ENCODE data around the gene SMPD3.

SMPD3 gene

GRCh38 chr16:68479271-68479670, 31.0 kb upstream of the SMPD3 start:
- TF ChIP-seq FOXP2 (optimal IDR thresholded peaks at IDR 0.05; ENCODE audit: borderline replicate concordance, extremely low read depth, extremely low read length, insufficient read depth): no peak
- TF ChIP-seq, protein P1, sequence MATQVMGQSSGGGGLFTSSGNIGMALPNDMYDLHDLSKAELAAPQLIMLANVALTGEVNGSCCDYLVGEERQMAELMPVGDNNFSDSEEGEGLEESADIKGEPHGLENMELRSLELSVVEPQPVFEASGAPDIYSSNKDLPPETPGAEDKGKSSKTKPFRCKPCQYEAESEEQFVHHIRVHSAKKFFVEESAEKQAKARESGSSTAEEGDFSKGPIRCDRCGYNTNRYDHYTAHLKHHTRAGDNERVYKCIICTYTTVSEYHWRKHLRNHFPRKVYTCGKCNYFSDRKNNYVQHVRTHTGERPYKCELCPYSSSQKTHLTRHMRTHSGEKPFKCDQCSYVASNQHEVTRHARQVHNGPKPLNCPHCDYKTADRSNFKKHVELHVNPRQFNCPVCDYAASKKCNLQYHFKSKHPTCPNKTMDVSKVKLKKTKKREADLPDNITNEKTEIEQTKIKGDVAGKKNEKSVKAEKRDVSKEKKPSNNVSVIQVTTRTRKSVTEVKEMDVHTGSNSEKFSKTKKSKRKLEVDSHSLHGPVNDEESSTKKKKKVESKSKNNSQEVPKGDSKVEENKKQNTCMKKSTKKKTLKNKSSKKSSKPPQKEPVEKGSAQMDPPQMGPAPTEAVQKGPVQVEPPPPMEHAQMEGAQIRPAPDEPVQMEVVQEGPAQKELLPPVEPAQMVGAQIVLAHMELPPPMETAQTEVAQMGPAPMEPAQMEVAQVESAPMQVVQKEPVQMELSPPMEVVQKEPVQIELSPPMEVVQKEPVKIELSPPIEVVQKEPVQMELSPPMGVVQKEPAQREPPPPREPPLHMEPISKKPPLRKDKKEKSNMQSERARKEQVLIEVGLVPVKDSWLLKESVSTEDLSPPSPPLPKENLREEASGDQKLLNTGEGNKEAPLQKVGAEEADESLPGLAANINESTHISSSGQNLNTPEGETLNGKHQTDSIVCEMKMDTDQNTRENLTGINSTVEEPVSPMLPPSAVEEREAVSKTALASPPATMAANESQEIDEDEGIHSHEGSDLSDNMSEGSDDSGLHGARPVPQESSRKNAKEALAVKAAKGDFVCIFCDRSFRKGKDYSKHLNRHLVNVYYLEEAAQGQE (IDR thresholded peaks at IDR 0.05; ENCODE audit: insufficient read depth in 1 of 2, low read depth in 2 of 2, low read length in 2 of 2): no peak
- TF ChIP-seq POLR2AphosphoS5 (IDR thresholded peaks at IDR 0.05; ENCODE audit: low read depth, low read length): no peak

DNA sequence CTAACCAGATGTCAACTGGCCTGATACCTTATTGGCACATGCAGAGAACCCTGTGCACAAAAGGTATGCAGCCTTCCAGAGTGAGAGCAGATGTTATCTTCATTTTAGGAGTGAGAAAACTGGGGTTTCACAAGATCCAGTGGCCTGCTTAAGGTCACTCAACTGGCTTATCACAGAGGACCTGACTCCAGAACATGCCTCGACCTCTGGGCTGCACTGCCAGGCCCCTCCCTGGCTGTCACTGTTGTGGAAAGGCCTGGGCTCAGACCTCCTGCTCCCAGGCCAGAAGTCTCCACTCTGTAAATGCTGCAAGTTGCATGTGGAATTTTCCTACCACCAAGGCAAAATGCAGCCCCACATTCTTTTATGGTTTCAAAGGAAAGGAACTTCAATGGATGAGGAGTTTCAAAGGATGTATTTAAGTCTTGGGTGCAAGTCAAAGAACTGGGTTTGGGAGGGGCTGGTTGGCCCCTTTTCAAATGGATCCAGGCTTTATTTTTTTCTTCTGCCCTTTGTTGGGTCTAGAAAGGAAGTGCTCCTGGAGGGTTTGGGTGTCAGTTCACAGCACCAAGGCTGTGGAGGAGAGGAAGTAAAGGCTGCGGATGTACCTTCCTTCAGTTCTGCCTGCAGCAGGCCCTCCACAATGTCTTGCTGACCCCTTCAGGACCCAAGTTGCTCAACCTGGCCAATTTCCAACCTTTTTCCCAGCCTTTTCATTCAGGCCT, 30.4 kb upstream of the SMPD3 start:
- TF ChIP-seq TAF1 (IDR thresholded peaks at IDR 0.05; ENCODE audit: borderline replicate concordance, insufficient read depth, low read length): no peak
- TF ChIP-seq, protein P1 (IDR thresholded peaks at IDR 0.05; ENCODE audit: insufficient read depth in 1 of 2, low read depth in 2 of 2, low read length in 2 of 2): no peak
- TF ChIP-seq SIN3A (IDR thresholded peaks at IDR 0.05; ENCODE audit: borderline replicate concordance, insufficient read depth, low read length): no peak
- TF ChIP-seq POLR2AphosphoS5 (IDR thresholded peaks at IDR 0.05; ENCODE audit: low read depth, low read length): no peak
- TF ChIP-seq FOXP2 (optimal IDR thresholded peaks at IDR 0.05; ENCODE audit: borderline replicate concordance, extremely low read depth, extremely low read length, insufficient read depth): no peak

DNA sequence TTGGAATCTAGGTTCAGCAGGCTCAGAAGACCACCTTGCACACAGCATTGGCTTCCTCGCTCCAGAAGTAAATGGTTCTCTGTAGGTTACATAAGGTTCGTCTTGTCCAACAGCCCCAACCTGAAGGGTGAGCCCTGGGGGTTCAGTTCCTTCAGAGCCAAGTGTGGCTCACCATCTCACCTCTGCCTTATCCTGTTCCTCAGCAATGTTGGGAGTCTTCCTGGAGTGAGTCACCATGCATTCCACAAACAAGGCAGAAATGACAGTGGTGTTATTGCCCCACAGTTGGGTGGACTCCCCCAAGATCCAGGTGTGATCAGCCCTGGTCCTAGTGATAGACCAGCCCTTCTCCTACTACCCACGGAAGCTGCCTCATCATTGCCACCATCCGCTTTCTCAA, 26.8 kb upstream of the SMPD3 start:
- TF ChIP-seq POLR2AphosphoS5 (IDR thresholded peaks at IDR 0.05; ENCODE audit: low read depth, low read length): no peak
- TF ChIP-seq FOXP2 (optimal IDR thresholded peaks at IDR 0.05; ENCODE audit: borderline replicate concordance, extremely low read depth, extremely low read length, insufficient read depth): no peak
- TF ChIP-seq, protein P1 (IDR thresholded peaks at IDR 0.05; ENCODE audit: insufficient read depth in 1 of 2, low read depth in 2 of 2, low read length in 2 of 2): no peak
- TF ChIP-seq TAF1 (IDR thresholded peaks at IDR 0.05; ENCODE audit: borderline replicate concordance, insufficient read depth, low read length): no peak
- no peak for TF ChIP-seq SIN3A (IDR thresholded peaks at IDR 0.05; ENCODE audit: borderline replicate concordance, insufficient read depth, low read length)

GRCh38 chr16:68473358-68474070, 25.2 kb upstream of the SMPD3 start:
- TF ChIP-seq, protein P1 (IDR thresholded peaks at IDR 0.05; ENCODE audit: insufficient read depth in 1 of 2, low read depth in 2 of 2, low read length in 2 of 2): no peak
- TF ChIP-seq SIN3A (IDR thresholded peaks at IDR 0.05; ENCODE audit: borderline replicate concordance, insufficient read depth, low read length): no peak
- TF ChIP-seq FOXP2 (optimal IDR thresholded peaks at IDR 0.05; ENCODE audit: borderline replicate concordance, extremely low read depth, extremely low read length, insufficient read depth): no peak
- TF ChIP-seq TAF1 (IDR thresholded peaks at IDR 0.05; ENCODE audit: borderline replicate concordance, insufficient read depth, low read length): no peak
- TF ChIP-seq POLR2AphosphoS5 (IDR thresholded peaks at IDR 0.05; ENCODE audit: low read depth, low read length): no peak
